Measurements from ENCODE around the gene PON2.

Gene PON2

GRCh38 chr7:95441042-95441823, 6.4 kb upstream of the PON2 start:
- Histone ChIP-seq H3K36me3 (ENCODE audit: control insufficient read depth in 2 of 2, insufficient read depth in 1 of 2, low read length in 2 of 2) (no peaks in the 10 kb centered on the region), H3K9me3 (ENCODE audit: control insufficient read depth, insufficient read depth, low read depth, low read length) (no peaks in the 10 kb centered on the region), H3K27ac (ENCODE audit: extremely low read depth, low read depth, low read length) (no peak overlapping the region), H3K4me3 (ENCODE audit: low read depth, low read length) (no peak overlapping the region), H3K4me1 (ENCODE audit: control insufficient read depth, insufficient read depth, low read length) (no peaks in the 10 kb centered on the region)
- POLR2A ChIA-PET = no interaction called here
- CTCF ChIA-PET = interaction anchor here (0.6 kb wide), 1 partner anchor 249 kb away, joined by 3 read pairs; no protein-coding TSS in a partner anchor
- TF ChIP-seq RBAK (tag by site-specific recombination; IDR thresholded peaks at IDR 0.05) = no peak
- no peak for TF ChIP-seq ZFP37 (tag by site-specific recombination; IDR thresholded peaks at IDR 0.05)
- peak; percentile 28; the same call in 1 of the 2 replicates for TF ChIP-seq ZBTB20 (tag by site-specific recombination; IDR thresholded peaks at IDR 0.05)
- TF ChIP-seq ZNF335 (tag by site-specific recombination; conservative IDR thresholded peaks at IDR 0.05) = no peak
- TF ChIP-seq ZSCAN5A (tag by site-specific recombination; IDR thresholded peaks at IDR 0.05) = no peak

GRCh38 chr7:95440394-95441038, 5.7 kb upstream of the PON2 start:
- H3K4me1 ChIP-seq (ENCODE audit: control insufficient read depth, insufficient read depth, low read length) = no peaks in the 10 kb centered on the region
- H3K27ac ChIP-seq (ENCODE audit: extremely low read depth, low read depth, low read length) = no peak overlapping the region
- CTCF ChIA-PET = interaction anchor here (0.6 kb wide), 1 partner anchor 250 kb away, joined by 3 read pairs; no protein-coding TSS in a partner anchor
- H3K36me3 ChIP-seq (ENCODE audit: control insufficient read depth in 2 of 2, insufficient read depth in 1 of 2, low read length in 2 of 2) = no peaks in the 10 kb centered on the region
- TF ChIP-seq CTCF (tag by site-specific recombination; IDR thresholded peaks at IDR 0.05) (no peak), BCL11A (tag by site-specific recombination; IDR thresholded peaks at IDR 0.05; ENCODE audit: low read depth) (no peak), KLF17 (tag by site-specific recombination; IDR thresholded peaks at IDR 0.05) (no peak), ZNF202 (tag by site-specific recombination; IDR thresholded peaks at IDR 0.05; ENCODE audit: borderline replicate concordance) (no peak), ZEB2 (tag by site-specific recombination; IDR thresholded peaks at IDR 0.05) (no peak), INSM2 (tag by site-specific recombination; IDR thresholded peaks at IDR 0.05) (no peak), ZNF404 (tag by site-specific recombination; IDR thresholded peaks at IDR 0.05) (no peak), SP3 (tag by site-specific recombination; IDR thresholded peaks at IDR 0.05) (no peak)
- no peaks in the 10 kb centered on the region for H3K9me3 ChIP-seq (ENCODE audit: control insufficient read depth, insufficient read depth, low read depth, low read length)
- POLR2A ChIA-PET = no interaction called here
- H3K4me3 ChIP-seq (ENCODE audit: low read depth, low read length) = no peak overlapping the region

GRCh38 chr7:95436407-95436806, 1.6 kb upstream of the PON2 start:
- no peaks in the 10 kb centered on the region for H3K4me1 ChIP-seq (ENCODE audit: control insufficient read depth, insufficient read depth, low read length)
- no peak overlapping the region for H3K27ac ChIP-seq (ENCODE audit: extremely low read depth, low read depth, low read length)
- H3K4me3 ChIP-seq (ENCODE audit: low read depth, low read length) = no peak overlapping the region
- no peaks in the 10 kb centered on the region for H3K9me3 ChIP-seq (ENCODE audit: control insufficient read depth, insufficient read depth, low read depth, low read length)
- H3K36me3 ChIP-seq (ENCODE audit: control insufficient read depth in 2 of 2, insufficient read depth in 1 of 2, low read length in 2 of 2) = no peaks in the 10 kb centered on the region
- ChIA-PET CTCF (interaction anchor here (0.7 to 0.8 kb wide), 3 partner anchors 8 to 41 kb away, joined by 3 read pairs; no protein-coding TSS in a partner anchor), POLR2A (no interaction called here)
- no peak for TF ChIP-seq MZF1 (tag by site-specific recombination; IDR thresholded peaks at IDR 0.05; ENCODE audit: borderline replicate concordance)
- no peak for TF ChIP-seq ZNF561 (tag by site-specific recombination; IDR thresholded peaks at IDR 0.05; ENCODE audit: borderline replicate concordance)
- TF ChIP-seq ZNF398 (tag by site-specific recombination; IDR thresholded peaks at IDR 0.05) = no peak
